Measurements from ENCODE around the gene TRPM3.
"Not testable (repeated sequence)": the region's sequence is repeated elsewhere in the genome, so short reads cannot be mapped to it uniquely, and the experiment has no call there.

Gene TRPM3

GRCh38 chr9:70639853-70640814 lies 481.3 kb downstream of the TRPM3 start:
- no peak for DNase-seq

- no peak for DNase-seq
Measured at GRCh38 chr9:70635790-70636189, 485.6 kb downstream of the TRPM3 start.

- DNase-seq: no peak
Measured at GRCh38 chr9:70634696-70635095, 486.7 kb downstream of the TRPM3 start.

- DNase-seq: no peak
Measured at GRCh38 chr9:70630971-70631370, 490.4 kb downstream of the TRPM3 start.

GRCh38 chr9:70629080-70629685 lies 492.2 kb downstream of the TRPM3 start:
- not testable (repeated sequence) for DNase-seq

GRCh38 chr9:70625078-70625477 lies 496.3 kb downstream of the TRPM3 start:
- no peak for DNase-seq

- no peak for DNase-seq
Measured at GRCh38 chr9:70618784-70619183, 502.6 kb downstream of the TRPM3 start.

GRCh38 chr9:70617033-70617828 lies 504.2 kb downstream of the TRPM3 start:
- no peak for DNase-seq

GRCh38 chr9:70616228-70616990 lies 505.0 kb downstream of the TRPM3 start:
- DNase-seq: no peak

- no peak for DNase-seq
Measured at GRCh38 chr9:70615464-70616138, 505.8 kb downstream of the TRPM3 start.

GRCh38 chr9:70614786-70615463 lies 506.5 kb downstream of the TRPM3 start:
- no peak for DNase-seq

- no peak for DNase-seq
Measured at GRCh38 chr9:70613024-70613768, 508.2 kb downstream of the TRPM3 start.

- no peak for DNase-seq
Measured at GRCh38 chr9:70610287-70610644, 511.2 kb downstream of the TRPM3 start.

- DNase-seq: no peak
Measured at GRCh38 chr9:70609542-70610286, 511.7 kb downstream of the TRPM3 start.

- no peak for DNase-seq
Measured at GRCh38 chr9:70609011-70609410, 512.4 kb downstream of the TRPM3 start.

- no peak for DNase-seq
Measured at GRCh38 chr9:70607926-70608325, 513.5 kb downstream of the TRPM3 start.

- no peak for DNase-seq
Measured at GRCh38 chr9:70607329-70607728, 514.1 kb downstream of the TRPM3 start.

- DNase-seq: no peak
Measured at GRCh38 chr9:70603020-70603411, 518.4 kb downstream of the TRPM3 start.

- DNase-seq: peak; percentile 33
Measured at GRCh38 chr9:70602321-70603019, 519.0 kb downstream of the TRPM3 start.
